Activated CD4-positive, alpha-beta T cell treated with anti-CD3 and anti-CD28 coated beads, Interleukin-2, Interleukin-4, amounts not matched to agents 100 ng/mL and 50 ng/mL, durations not matched to agents 16 hours and 8 hours (primary cell): ENCODE results near the gene ARHGAP24.
"Not testable (repeated sequence)": the region's sequence is repeated elsewhere in the genome, so short reads cannot be mapped to it uniquely, and the experiment has no call there.

Experiments
- DNase-seq: peaks from one replicate; pipeline ENCODE4 v3.0.0-alpha.2; 2020; ENCODE audit warnings: low spot score

ARHGAP24 gene

DNA sequence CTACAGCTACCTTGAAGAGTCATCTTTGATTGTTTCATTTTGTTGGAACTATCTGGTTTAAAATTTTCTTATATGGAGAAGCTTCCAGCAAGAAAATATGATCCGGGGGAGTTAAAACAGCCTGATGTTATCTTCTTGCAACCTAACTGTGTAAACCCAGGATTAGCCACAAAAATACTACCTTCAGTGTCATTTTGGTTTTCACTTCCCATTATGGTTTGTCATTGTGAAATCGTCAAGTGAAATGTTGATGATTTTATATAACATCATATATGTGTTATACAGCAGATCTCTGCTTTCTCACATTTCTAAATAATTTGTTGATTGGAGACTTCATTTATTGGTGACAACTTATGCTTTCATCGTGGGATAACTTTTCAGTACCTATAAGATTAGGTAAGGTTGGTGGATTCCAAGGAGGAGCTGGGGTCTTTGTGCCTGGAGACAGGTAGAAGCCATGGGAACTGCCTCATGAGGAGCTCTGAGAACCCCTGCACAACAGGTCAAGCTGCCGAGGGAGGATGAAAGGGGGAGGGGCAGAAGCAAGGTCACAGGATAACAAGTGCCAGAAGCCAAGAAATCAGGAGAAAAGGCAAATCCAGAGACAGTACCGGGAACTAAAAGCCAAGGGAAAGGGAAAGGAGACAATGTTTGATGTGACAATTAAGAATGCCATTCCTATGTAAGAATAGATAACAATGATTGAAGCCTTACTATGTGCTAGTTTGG lies 7.2 kb downstream of the ARHGAP24 start:
- no peak for DNase-seq

GRCh38 chr4:85486425-85487086 lies 11.6 kb downstream of the ARHGAP24 start:
- DNase-seq, result no peak

GRCh38 chr4:85488416-85488815 lies 13.5 kb downstream of the ARHGAP24 start:
- no peak for DNase-seq

GRCh38 chr4:85489273-85489981 lies 14.5 kb downstream of the ARHGAP24 start:
- no peak for DNase-seq

GRCh38 chr4:85491527-85491926 lies 16.6 kb downstream of the ARHGAP24 start:
- no peak for DNase-seq

DNA sequence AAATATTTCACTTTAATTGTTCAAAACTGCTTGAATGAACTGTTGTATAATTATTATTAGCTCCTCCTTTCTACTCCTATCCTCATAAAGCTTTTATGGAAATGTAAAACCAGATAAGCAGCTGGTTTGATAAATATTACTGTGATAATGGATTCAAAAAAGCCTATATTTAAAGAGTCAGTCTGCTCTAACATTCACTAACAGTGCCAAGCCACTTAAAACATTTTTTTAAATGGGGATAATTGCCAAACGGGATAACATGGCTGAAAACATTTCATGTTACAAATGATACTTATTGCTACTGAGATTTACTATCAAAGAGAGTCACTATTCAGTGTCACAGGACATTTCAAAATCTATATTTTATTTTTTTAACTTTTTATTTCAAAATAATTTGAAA lies 17.4 kb downstream of the ARHGAP24 start:
- no peak for DNase-seq

GRCh38 chr4:85495621-85496020 lies 20.7 kb downstream of the ARHGAP24 start:
- no peak for DNase-seq

GRCh38 chr4:85496126-85496849 lies 21.3 kb downstream of the ARHGAP24 start:
- no peak for DNase-seq

GRCh38 chr4:85496933-85497332 lies 22.0 kb downstream of the ARHGAP24 start:
- DNase-seq, result no peak

DNA sequence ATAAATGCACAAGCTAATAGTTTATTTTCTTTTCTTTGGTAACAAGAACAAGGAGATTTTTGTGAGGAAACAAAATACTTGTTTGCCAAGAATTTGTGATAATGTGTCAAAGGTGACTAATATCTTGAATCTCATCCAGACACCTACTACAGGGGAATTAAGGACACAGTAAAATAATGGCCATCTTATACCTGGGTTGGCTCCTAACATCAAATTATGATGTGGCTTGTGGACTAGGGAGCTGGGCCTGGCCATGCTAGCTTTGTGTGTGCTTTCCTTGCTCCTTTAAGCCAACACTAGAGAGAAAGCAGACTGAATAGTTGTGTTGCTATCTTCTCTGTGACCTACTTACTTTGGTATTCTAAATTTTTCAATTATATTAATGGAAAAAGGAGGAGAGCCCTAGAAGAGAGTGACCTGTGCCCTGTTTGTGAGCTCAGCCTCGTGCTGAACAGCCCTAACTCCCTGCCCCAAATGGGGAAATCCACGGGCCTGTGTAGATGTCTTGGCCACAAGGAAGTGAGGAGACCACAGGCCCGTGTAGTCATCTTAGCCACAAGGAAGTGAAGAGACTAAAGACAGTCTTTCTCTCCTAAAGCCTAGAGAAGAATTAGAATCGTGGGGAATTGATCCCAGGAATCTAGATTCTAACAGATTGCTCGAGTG lies 23.3 kb downstream of the ARHGAP24 start:
- no peak for DNase-seq

- no peak for DNase-seq
Measured at GRCh38 chr4:85499573-85499972, 24.6 kb downstream of the ARHGAP24 start.

- no peak for DNase-seq
Measured at GRCh38 chr4:85500110-85500867, 25.3 kb downstream of the ARHGAP24 start.

- not testable (repeated sequence) for DNase-seq
Measured at GRCh38 chr4:85501145-85501544, 26.2 kb downstream of the ARHGAP24 start.

GRCh38 chr4:85508654-85509053 lies 33.7 kb downstream of the ARHGAP24 start:
- DNase-seq, result no peak

DNA sequence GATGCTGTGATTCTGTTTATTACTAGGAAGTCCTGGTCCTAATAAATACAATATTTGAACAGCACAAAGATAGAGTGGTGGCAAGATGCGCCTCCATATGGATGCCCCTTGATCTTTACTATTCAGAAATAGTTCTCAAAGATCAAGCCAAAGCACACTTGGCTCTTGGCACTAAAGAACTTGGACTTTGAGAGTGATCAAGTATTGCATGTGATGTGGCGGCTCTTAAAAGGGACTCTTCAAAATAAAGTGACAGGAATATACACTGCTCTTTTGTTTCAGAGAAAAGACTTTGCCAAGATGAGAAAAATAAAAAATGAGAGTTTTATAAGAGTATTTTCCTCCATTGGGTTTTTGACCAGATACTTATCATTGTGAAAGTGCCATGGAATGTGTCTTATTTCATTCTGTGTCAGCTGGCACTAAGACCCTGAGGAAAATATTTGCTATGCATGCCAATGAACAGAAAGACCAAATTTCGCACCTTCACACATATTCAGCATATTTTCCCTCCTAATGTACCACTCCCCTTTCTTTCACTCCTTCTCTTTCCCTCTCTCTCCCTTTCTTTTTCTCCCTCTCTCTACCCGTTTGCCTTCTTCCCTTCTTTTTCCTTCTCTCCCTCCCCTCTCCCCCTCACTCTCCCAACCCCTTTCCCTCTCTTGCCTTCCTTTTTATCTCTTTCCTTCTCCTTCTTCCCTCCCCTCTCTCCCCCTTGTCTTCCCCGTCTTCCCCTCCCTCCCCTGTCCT lies 35.1 kb downstream of the ARHGAP24 start:
- DNase-seq, result no peak

- DNase-seq, result no peak
Measured at GRCh38 chr4:85510632-85510984, 35.7 kb downstream of the ARHGAP24 start.

GRCh38 chr4:85512446-85513205 lies 37.7 kb downstream of the ARHGAP24 start:
- no peak for DNase-seq

- DNase-seq, result no peak
Measured at GRCh38 chr4:85514117-85514516, 39.2 kb downstream of the ARHGAP24 start.

- no peak for DNase-seq
Measured at GRCh38 chr4:85514783-85515182, 39.8 kb downstream of the ARHGAP24 start.

DNA sequence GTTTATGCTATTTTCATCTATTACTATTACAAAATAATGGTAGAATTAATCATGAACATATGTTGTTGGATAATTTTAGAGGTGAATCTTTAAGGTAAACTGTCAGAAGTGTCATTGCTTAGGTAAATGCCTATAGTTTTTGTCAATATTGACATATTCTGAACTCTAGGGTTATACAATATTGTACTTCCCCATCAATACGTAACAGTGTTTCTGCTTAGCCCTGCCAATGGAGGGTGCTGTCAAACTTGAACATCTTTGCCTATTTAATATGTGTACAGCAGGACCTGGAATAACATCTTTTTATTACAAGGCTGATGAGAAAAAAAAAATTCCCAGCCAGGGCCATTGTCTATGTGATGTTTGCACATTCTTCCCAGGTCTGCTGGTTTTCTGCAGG lies 40.8 kb downstream of the ARHGAP24 start:
- DNase-seq, result no peak
